ENCODE results near the gene TSGA10IP. TPM values are rescaled to one million over a fixed set of nuclear protein-coding genes. Genes with fewer than 3 reads are reported as not detected.

Gene TSGA10IP
- total RNA-seq, 4 donors from 2014 or later: not detected

GRCh38 chr11:65903715-65904114 lies 41.6 kb upstream of the TSGA10IP start:
- DNase-seq (ENCODE audit: low spot score in 2 of 2): no peak
- Histone ChIP-seq H3K27me3 (no peaks in the 10 kb centered on the region), H3K4me3 (no peak overlapping the region), H3K27ac (no peak overlapping the region), H3K9me3 (no peaks in the 10 kb centered on the region), H3K4me1 (peaks cover 22% of the 10 kb centered on the region), H3K36me3 (no peaks in the 10 kb centered on the region)
- 78% methylated on average over 8 of the region's 8 CpGs for WGBS
- TF ChIP-seq POLR2A (IDR thresholded peaks at IDR 0.05): no peak
- TF ChIP-seq POLR2AphosphoS5 (IDR thresholded peaks at IDR 0.05): no peak
- TF ChIP-seq, protein P1, sequence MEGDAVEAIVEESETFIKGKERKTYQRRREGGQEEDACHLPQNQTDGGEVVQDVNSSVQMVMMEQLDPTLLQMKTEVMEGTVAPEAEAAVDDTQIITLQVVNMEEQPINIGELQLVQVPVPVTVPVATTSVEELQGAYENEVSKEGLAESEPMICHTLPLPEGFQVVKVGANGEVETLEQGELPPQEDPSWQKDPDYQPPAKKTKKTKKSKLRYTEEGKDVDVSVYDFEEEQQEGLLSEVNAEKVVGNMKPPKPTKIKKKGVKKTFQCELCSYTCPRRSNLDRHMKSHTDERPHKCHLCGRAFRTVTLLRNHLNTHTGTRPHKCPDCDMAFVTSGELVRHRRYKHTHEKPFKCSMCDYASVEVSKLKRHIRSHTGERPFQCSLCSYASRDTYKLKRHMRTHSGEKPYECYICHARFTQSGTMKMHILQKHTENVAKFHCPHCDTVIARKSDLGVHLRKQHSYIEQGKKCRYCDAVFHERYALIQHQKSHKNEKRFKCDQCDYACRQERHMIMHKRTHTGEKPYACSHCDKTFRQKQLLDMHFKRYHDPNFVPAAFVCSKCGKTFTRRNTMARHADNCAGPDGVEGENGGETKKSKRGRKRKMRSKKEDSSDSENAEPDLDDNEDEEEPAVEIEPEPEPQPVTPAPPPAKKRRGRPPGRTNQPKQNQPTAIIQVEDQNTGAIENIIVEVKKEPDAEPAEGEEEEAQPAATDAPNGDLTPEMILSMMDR (IDR thresholded peaks at IDR 0.05): no peak
- TF ChIP-seq EP300 (IDR thresholded peaks at IDR 0.05): no peak

DNA sequence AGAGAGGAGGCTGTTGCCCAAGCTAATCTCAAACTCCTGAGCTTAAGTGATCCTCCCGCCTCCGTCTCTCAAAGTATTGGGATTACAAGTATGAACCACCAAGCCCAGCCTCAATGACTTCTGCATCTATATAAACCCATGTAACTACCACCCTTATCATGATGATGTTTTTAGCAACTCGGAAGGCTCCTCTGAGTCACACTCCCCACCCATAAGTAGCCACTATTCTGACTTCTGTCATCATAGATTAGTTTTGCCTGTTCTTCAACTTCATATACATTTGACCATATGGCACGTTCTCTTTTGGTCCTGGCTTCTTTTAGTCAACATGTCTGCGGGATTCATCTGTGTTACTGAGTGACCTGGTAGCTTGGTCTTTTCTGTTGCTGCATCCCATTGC lies 38.7 kb upstream of the TSGA10IP start:
- TF ChIP-seq EP300 (IDR thresholded peaks at IDR 0.05) (no peak), POLR2A (IDR thresholded peaks at IDR 0.05) (no peak), POLR2AphosphoS5 (IDR thresholded peaks at IDR 0.05) (no peak)
- TF ChIP-seq, protein P1 (IDR thresholded peaks at IDR 0.05): no peak
- Histone ChIP-seq H3K4me3 (no peak overlapping the region), H3K9me3 (no peaks in the 10 kb centered on the region), H3K27me3 (no peaks in the 10 kb centered on the region), H3K36me3 (no peaks in the 10 kb centered on the region), H3K4me1 (peaks cover 6% of the 10 kb centered on the region), H3K27ac (no peak overlapping the region)
- 85% methylated on average over 5 of the region's 5 CpGs for WGBS
- DNase-seq (ENCODE audit: low spot score in 2 of 2): no peak

DNA sequence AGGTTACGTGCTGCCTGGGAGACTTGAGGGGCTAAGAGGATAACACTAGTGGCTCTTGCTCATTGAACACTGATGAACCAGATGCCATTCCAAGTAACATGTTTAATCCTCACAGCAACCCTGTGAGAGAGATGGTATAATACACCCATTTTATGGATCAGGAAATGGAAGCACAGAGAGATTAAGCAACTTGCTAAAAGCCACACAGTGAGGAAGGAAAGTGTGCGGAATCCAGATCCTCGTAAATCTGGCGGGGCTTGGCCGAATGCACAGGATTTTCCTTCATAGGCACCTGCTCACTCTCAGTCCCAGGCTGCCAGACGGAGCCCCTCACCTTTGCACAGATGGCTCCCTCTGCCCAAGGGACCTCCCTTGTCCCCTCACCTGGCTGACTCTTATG lies 37.4 kb upstream of the TSGA10IP start:
- H3K27ac ChIP-seq: no peak overlapping the region
- peaks cover 19% of the 10 kb centered on the region for H3K4me1 ChIP-seq
- no peak for DNase-seq (ENCODE audit: low spot score in 2 of 2)
- TF ChIP-seq POLR2AphosphoS5 (IDR thresholded peaks at IDR 0.05) (no peak), EP300 (IDR thresholded peaks at IDR 0.05) (no peak), POLR2A (IDR thresholded peaks at IDR 0.05) (no peak)
- TF ChIP-seq, protein P1 (IDR thresholded peaks at IDR 0.05): no peak
- 82% methylated on average over 6 of the region's 6 CpGs for WGBS
- H3K27me3 ChIP-seq: no peaks in the 10 kb centered on the region
- H3K36me3 ChIP-seq: no peaks in the 10 kb centered on the region
- H3K9me3 ChIP-seq: no peaks in the 10 kb centered on the region
- no peak overlapping the region for H3K4me3 ChIP-seq

DNA sequence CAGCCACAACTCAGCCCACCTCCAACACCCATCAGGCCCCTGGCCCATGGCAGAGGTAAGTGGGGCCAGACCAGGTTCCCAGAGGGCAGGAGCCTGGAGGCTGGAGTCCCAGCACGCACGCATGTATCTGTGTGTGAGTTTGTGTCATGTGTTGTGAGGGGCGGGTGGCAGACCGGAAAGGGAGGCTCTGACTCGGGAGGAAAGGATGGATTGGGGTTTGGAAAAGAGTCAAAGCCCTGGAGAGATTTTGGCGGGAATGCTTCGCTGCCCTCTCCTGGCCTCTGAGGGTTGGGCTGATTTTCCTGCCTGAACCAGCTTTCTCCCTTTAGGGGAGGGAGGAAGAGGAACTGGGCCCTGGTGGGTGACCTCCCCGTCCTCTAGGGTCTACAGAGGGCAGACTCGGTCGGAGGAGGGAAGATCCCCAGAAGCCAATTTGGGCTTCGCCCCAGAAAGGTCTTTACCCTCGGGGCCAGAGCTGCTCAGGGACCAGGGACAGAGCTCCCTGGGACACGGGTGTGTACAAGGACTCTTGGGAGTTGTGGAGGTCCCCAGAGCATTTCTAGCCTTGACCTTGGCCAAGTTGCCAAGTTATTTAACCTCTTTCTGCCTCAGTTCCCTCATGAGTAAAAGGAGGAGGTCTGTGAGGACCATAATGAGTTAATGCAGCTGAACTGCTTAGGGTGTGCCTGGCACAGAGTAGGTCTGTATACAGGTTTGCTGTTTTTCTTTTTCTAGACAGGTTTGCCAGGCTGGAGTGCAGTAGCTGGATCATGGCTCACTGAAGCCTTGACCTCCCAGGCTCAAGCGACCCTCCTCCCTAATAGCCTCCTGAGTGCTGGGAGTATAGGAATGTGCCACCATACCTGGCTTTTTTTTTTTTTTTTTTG lies 33.4 kb upstream of the TSGA10IP start:
- WGBS: 4% methylated on average over 13 of the region's 14 CpGs
- Histone ChIP-seq H3K36me3 (no peaks in the 10 kb centered on the region), H3K27ac (peak overlapping the region; percentile 23), H3K9me3 (no peaks in the 10 kb centered on the region), H3K4me1 (peaks cover 55% of the 10 kb centered on the region), H3K27me3 (no peaks in the 10 kb centered on the region), H3K4me3 (no peak overlapping the region)
- peak in 1 of 3 donors; percentile 20 for TF ChIP-seq POLR2AphosphoS5 (IDR thresholded peaks at IDR 0.05)
- TF ChIP-seq, protein P1 (IDR thresholded peaks at IDR 0.05): no peak
- TF ChIP-seq POLR2A (IDR thresholded peaks at IDR 0.05): no peak
- DNase-seq (ENCODE audit: low spot score in 2 of 2): peak; percentile 83 to 89

DNA sequence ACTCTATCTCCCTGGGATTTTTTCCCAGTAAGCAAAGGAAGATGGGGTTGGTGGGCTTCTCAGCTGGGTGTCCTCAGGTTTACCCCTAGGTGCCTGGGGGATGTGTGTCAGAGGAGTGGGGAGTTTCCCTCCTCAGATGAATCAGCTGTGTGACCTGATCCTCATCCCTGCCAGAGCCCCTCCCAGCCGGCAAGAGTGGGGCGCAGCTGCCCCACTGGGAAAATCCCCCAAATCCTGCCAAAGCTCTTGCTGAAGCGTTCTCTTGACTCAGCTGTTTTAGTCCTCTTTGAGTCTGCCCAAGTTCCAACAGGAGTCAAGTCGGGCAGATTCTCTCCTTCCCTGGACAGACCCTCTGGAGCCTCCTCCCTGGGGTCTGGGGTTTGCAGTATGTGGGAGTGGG lies 32.4 kb upstream of the TSGA10IP start:
- Histone ChIP-seq H3K4me3 (no peak overlapping the region), H3K27me3 (no peaks in the 10 kb centered on the region), H3K4me1 (peaks cover 64% of the 10 kb centered on the region), H3K36me3 (no peaks in the 10 kb centered on the region), H3K27ac (no peak overlapping the region), H3K9me3 (no peaks in the 10 kb centered on the region)
- WGBS: 35% methylated on average over 4 of the region's 4 CpGs
- TF ChIP-seq POLR2A (IDR thresholded peaks at IDR 0.05) (no peak), EP300 (IDR thresholded peaks at IDR 0.05) (no peak), POLR2AphosphoS5 (IDR thresholded peaks at IDR 0.05) (no peak)
- TF ChIP-seq, protein P1 (IDR thresholded peaks at IDR 0.05): no peak
- DNase-seq (ENCODE audit: low spot score in 2 of 2): no peak
